HepG2 (cell line): ENCODE results near the gene SHLD1. TPM values are rescaled to one million over a fixed set of nuclear protein-coding genes. Genes with fewer than 3 reads are reported as not detected.

ENCODE experiments used
- ATAC-seq: fragments of 200-7000 bp; cut with Tn5 transposase; 3 replicates; pipeline ENCODE4 v1.9.1; 2020; ENCODE audit warnings: mild to moderate bottlenecking, moderate library complexity
- BruUV-seq: library from RNA; stranded (reverse); fragments of 400-500 nt; replicated peaks from 2 replicates; lab custom pipeline; 2021; lab: Mats Ljungman, UMichigan
- CTCF ChIA-PET: fragments of 300-600 bp; formaldehyde crosslinking; extraction: SDS; loops from one replicate; lab custom pipeline; 2021; ENCODE audit warnings: low total read pairs, inconsistent platforms, low intra/inter-chr PET ratio; lab: Yijun Ruan, JAX
- POLR2A ChIA-PET: fragments of 350-600 bp; sonication (Branson Sonifier 250); formaldehyde crosslinking; loops from one replicate; lab custom pipeline; 2020; ENCODE audit warnings: antibody characterized with exemption, inconsistent platforms; lab: Yijun Ruan, JAX
- DNase-seq: peaks from one replicate; pipeline ENCODE4 v3.0.0-alpha.2; 2015; ENCODE audit warnings: low spot score
- FAIRE-seq: peaks from 3 replicates; lab custom pipeline; 2011; peaks lifted over from hg19 to GRCh38; lab: Jason Lieb, UNC
- H2AFZ ChIP-seq: one replicate; pipeline ENCODE4 v1.6.1; 2011; ENCODE audit warnings: low read length, inconsistent platforms
- H3K27ac ChIP-seq: fragments of 300-600 bp; 3 replicates; pipeline ENCODE4 v1.8.0; 2011; ENCODE audit warnings: mixed run types, mild to moderate bottlenecking, mixed read lengths, low read length, inconsistent platforms; ENCODE audit not compliant: insufficient read depth; ENCODE audit errors: extremely low read length
- H3K27me3 ChIP-seq, 2 experiments: fragments of 200-600 bp in 1 of 2; 2 replicates in 1 of 2; 3 replicates in 1 of 2; pipeline versions ENCODE4 v1.6.0 to v1.8.0; 2011; ENCODE audit warnings: low read length in 2 of 2, mild to moderate bottlenecking in 2 of 2, moderate library complexity in 2 of 2, inconsistent platforms in 1 of 2; ENCODE audit not compliant: insufficient read depth in 2 of 2, control insufficient read depth in 1 of 2
- H3K36me3 ChIP-seq, 2 experiments: fragments of 200-600 bp in 1 of 2; replicated peaks in 1 of 2; 2 replicates in 1 of 2; 3 replicates in 1 of 2; pipeline versions ENCODE4 v1.5.1 to v1.8.0; 2011; ENCODE audit warnings: low read length in 2 of 2, inconsistent platforms in 1 of 2; ENCODE audit not compliant: insufficient read depth in 2 of 2, control insufficient read depth in 1 of 2
- H3K4me1 ChIP-seq: 2 replicates; pipeline ENCODE4 v1.5.1; 2012; ENCODE audit warnings: low read length, inconsistent platforms; ENCODE audit not compliant: insufficient read depth
- H3K4me2 ChIP-seq: 2 replicates; pipeline ENCODE4 v1.6.0; 2011; ENCODE audit warnings: low read depth, low read length, inconsistent platforms
- H3K4me3 ChIP-seq, 3 experiments: fragments of 200-600 bp in 1 of 3; sonication (generic), shearing (Covaris generic) in 1 of 3; replicated peaks in 1 of 3; 2 replicates each; pipeline ENCODE4 v1.5.1; 2011 to 2016; ENCODE audit warnings: low read length in 3 of 3, inconsistent platforms in 2 of 3, low read depth in 2 of 3, mild to moderate bottlenecking in 2 of 3, control low read depth in 1 of 3, mixed read lengths in 1 of 3; ENCODE audit not compliant: insufficient read depth in 1 of 3
- H3K79me2 ChIP-seq: one replicate; pipeline ENCODE4 v1.6.1; 2011; ENCODE audit warnings: low read length, inconsistent platforms; ENCODE audit not compliant: insufficient read depth
- H3K9ac ChIP-seq: 2 replicates; pipeline ENCODE4 v1.6.0; 2011; ENCODE audit warnings: mild to moderate bottlenecking, low read depth, low read length, inconsistent platforms; ENCODE audit not compliant: insufficient read depth
- H3K9me3 ChIP-seq: 2 replicates; pipeline ENCODE4 v1.5.1; 2012; ENCODE audit warnings: mild to moderate bottlenecking, low read length
- H4K20me1 ChIP-seq: 2 replicates; pipeline ENCODE4 v1.6.0; 2011; ENCODE audit warnings: inconsistent platforms, mild to moderate bottlenecking, low read length, moderate library complexity; ENCODE audit not compliant: insufficient read depth
- CENPX ChIP-seq: sonication (generic); formaldehyde crosslinking; IDR thresholded peaks from 2 replicates; pipeline ENCODE4 v1.9.0; 2021; ENCODE audit warnings: mild to moderate bottlenecking, missing genetic modification reagents, moderate library complexity
- HNRNPK ChIP-seq: fragments of 200-400 bp; formaldehyde crosslinking; IDR thresholded peaks from 2 replicates; pipeline ENCODE4 v1.6.1; 2018; ENCODE audit warnings: low read length, low read depth, moderate library complexity, mild to moderate bottlenecking; ENCODE audit not compliant: poor library complexity, severe bottlenecking
- NCOA2 ChIP-seq: sonication (generic); formaldehyde crosslinking; IDR thresholded peaks from 2 replicates; pipeline ENCODE4 v1.8.0; 2022; ENCODE audit warnings: inconsistent platforms
- STAG1 ChIP-seq: sonication (generic); formaldehyde crosslinking; IDR thresholded peaks from 2 replicates; pipeline ENCODE4 v1.4.0; 2020; ENCODE audit warnings: missing genetic modification reagents
- ZNF556 ChIP-seq: sonication (generic); formaldehyde crosslinking; IDR thresholded peaks from 2 replicates; pipeline ENCODE4 v1.4.0; 2020; ENCODE audit warnings: mild to moderate bottlenecking, missing genetic modification reagents, borderline replicate concordance
- ZNF747 ChIP-seq: sonication (generic); formaldehyde crosslinking; IDR thresholded peaks from 2 replicates; pipeline ENCODE4 v1.8.1; 2023; ENCODE audit warnings: missing genetic modification reagents, mild to moderate bottlenecking, borderline replicate concordance
- WGBS: methylation state at CpG from one replicate; pipeline ENCODE4 v1.1.6; 2017; ENCODE audit warnings: low lambda C conversion rate; 5-methylcytosine and 5-hydroxymethylcytosine counted together
- in situ Hi-C: cut with HindIII; loops from 2 replicates; pipeline ENCODE4 v1.10.0; 2017; ENCODE audit warnings: low pct_unique_long_range_greater_than_20kb; ENCODE audit not compliant: extremely low pct_ligation_motif_present
- intact Hi-C: fragments of 100-400 bp; cut with micrococcal nuclease; formaldehyde crosslinking; loops from one replicate; pipeline ENCODE4 v1.10.0; 2022; ENCODE audit not compliant: unreplicated experiment
- polyA plus RNA-seq, 8 experiments: library from polyadenylated mRNA; depleted of rRNA in 3 of 8; stranded (reverse) in 7 of 8; unstranded in 1 of 8; fragments of >200 nt; fragmentation: Illumina TruSeq in 4 of 8; extraction: Trizol in 4 of 8; gene quantifications; 2 replicates each; pipeline versions ENCODE4 v1.2.1 to v1.2.3, GENCODE V29; 2011 to 2016; ENCODE audit warnings: low read depth in 4 of 8, missing spikeins in 1 of 8, mixed read lengths in 1 of 8; ENCODE audit not compliant: insufficient read depth in 1 of 8
- total RNA-seq, 5 experiments: library from RNA; depleted of rRNA; stranded (reverse); fragments of >200 nt; fragmentation: Illumina TruSeq; extraction: Trizol; gene quantifications; 2 replicates each; pipeline ENCODE4 v1.2.3, GENCODE V29; 2016; ENCODE audit warnings: low read depth in 1 of 5
- TF ChIP-seq, protein P1 (sequence below): sonication (generic); formaldehyde crosslinking; IDR thresholded peaks from 2 replicates; pipeline ENCODE4 v1.5.0; 2020; ENCODE audit warnings: mild to moderate bottlenecking, missing genetic modification reagents, moderate library complexity

Gene SHLD1
- total and polyA plus RNA-seq, 2 of the 13 experiments (the other 11 are each of a cell fraction or from before 2014, with no cell fraction given), result 8.9 to 10.0 TPM

DNA sequence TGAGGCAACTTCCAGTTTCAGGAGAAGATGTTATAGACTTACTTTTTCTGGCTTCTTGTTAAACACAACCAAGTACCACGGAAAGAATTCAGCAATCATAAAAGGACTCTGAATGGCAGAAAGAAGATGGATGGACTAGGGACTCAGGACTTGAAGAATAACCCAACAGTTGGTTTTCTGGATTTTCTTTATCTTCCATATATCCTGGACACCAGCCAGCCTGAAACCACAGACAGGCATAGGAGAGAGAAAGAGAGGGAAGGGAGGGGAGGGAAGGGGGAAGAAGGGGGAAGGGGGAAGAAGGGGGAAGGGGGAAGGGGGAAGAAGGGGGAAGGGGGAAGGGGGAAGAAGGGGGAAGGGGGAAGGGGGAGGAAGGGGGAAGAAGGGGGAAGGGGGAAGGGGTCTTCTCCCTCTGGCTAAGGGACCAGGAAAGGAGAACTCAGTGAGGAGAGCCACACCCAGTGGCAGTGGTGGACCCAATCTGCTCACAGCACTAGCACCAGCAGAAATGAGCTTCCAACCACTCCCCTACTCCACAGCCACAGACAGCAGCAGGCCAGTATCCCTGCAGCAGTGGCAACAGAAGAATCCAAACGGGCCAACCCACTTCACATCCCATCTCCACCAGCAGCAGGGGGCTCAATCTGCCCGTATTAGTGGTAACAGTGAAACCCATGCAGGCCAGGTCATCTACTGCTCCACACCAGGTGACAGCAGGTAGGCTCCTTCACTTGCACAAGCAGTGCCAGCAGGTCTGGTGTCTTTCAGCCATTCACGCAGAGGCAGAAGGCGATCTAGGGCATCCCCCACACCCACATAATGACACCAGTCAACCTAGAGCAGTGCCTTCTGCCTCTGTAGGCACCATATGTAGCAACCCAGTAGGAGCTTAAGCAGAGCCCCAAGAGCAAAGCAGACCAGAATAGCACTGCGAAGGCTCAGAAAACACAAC lies 121.5 kb downstream of the SHLD1 start:
- 23% methylated on average over 6 of the region's 6 CpGs for WGBS

More for the DNA sequence above, 121.5 kb downstream of the SHLD1 start:
- CTCF ChIA-PET, result no interaction called here
- Histone ChIP-seq H3K9ac (no peak overlapping the region), H4K20me1 (no peaks in the 10 kb centered on the region), H3K4me3 (no peak overlapping the region), H3K9me3 (no peaks in the 10 kb centered on the region)
- intact Hi-C loops (no loop called here), in situ Hi-C loops (no loop called here)
- TF ChIP-seq ZNF556 (CRISPR knock-in tag), result no peak
- TF ChIP-seq NCOA2 (CRISPR knock-in tag), result no peak
- TF ChIP-seq HNRNPK, result peak; percentile 54
- TF ChIP-seq ZNF747 (CRISPR knock-in tag), result no peak
- TF ChIP-seq STAG1 (CRISPR knock-in tag), result peak; percentile 42; the same call in 1 of the 2 replicates
- TF ChIP-seq CENPX (CRISPR knock-in tag), result no peak
- TF ChIP-seq, protein P1, sequence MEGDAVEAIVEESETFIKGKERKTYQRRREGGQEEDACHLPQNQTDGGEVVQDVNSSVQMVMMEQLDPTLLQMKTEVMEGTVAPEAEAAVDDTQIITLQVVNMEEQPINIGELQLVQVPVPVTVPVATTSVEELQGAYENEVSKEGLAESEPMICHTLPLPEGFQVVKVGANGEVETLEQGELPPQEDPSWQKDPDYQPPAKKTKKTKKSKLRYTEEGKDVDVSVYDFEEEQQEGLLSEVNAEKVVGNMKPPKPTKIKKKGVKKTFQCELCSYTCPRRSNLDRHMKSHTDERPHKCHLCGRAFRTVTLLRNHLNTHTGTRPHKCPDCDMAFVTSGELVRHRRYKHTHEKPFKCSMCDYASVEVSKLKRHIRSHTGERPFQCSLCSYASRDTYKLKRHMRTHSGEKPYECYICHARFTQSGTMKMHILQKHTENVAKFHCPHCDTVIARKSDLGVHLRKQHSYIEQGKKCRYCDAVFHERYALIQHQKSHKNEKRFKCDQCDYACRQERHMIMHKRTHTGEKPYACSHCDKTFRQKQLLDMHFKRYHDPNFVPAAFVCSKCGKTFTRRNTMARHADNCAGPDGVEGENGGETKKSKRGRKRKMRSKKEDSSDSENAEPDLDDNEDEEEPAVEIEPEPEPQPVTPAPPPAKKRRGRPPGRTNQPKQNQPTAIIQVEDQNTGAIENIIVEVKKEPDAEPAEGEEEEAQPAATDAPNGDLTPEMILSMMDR, result peak; percentile 36; the same call in 1 of the 2 replicates
- TF ChIP-seq, all 625 proteins: peak for 3
- BruUV-seq, result no TSS peak
- POLR2A ChIA-PET, result no interaction called here
- DNase-seq (no peak), ATAC-seq (peak; percentile 71), FAIRE-seq (no peak)
- no peaks in the 10 kb centered on the region for H3K79me2 ChIP-seq
- H3K27ac ChIP-seq, result no peak overlapping the region
- H3K27me3 ChIP-seq, result peaks cover 0 to 4% of the 10 kb centered on the region in 2 experiments; a peak in 2 of 5 replicates
- H3K4me2 ChIP-seq, result no peak overlapping the region
- no peaks in the 10 kb centered on the region for H3K36me3 ChIP-seq
- no peak overlapping the region for H2AFZ ChIP-seq
- no peaks in the 10 kb centered on the region for H3K4me1 ChIP-seq
